HEK293 (cell line): ENCODE measurements around the gene KLHL20.
A peak's percentile ranks its signal among the peaks of the same experiment; 100 is the strongest.

ENCODE experiments used
- GFI1B ChIP-seq: fragments of 450-650 bp; formaldehyde crosslinking; IDR thresholded peaks from 2 replicates; pipeline ENCODE4 v1.5.1; 2016; ENCODE audit warnings: missing biosample characterization, missing genetic modification characterization
- PBX3 ChIP-seq: sonication (generic); formaldehyde crosslinking; IDR thresholded peaks from 2 replicates; pipeline ENCODE4 v1.8.1; 2022; ENCODE audit warnings: mild to moderate bottlenecking, moderate library complexity, missing genetic modification reagents
- SETDB1 ChIP-seq: IDR thresholded peaks from one replicate; pipeline ENCODE4 v1.6.1; 2017; ENCODE audit warnings: mild to moderate bottlenecking, low read length, moderate library complexity, mixed read lengths; ENCODE audit not compliant: insufficient read length
- SP2 ChIP-seq: fragments of 450-650 bp; formaldehyde crosslinking; IDR thresholded peaks from 2 replicates; pipeline ENCODE4 v1.5.1; 2016; ENCODE audit warnings: missing biosample characterization, missing genetic modification characterization
- ZBTB1 ChIP-seq: fragments of 450-650 bp; formaldehyde crosslinking; IDR thresholded peaks from 2 replicates; pipeline ENCODE4 v1.5.1; 2016; ENCODE audit warnings: missing biosample characterization, missing genetic modification characterization
- ZBTB21 ChIP-seq: fragments of 450-650 bp; formaldehyde crosslinking; IDR thresholded peaks from 2 replicates; pipeline ENCODE4 v1.5.1; 2017; ENCODE audit warnings: missing biosample characterization, missing genetic modification characterization
- ZBTB6 ChIP-seq: fragments of 450-650 bp; formaldehyde crosslinking; IDR thresholded peaks from 2 replicates; pipeline ENCODE4 v1.5.1; 2017; ENCODE audit warnings: missing biosample characterization, missing genetic modification characterization
- ZNF157 ChIP-seq: fragments of 450-650 bp; formaldehyde crosslinking; IDR thresholded peaks from 2 replicates; pipeline ENCODE4 v1.5.1; 2016; ENCODE audit warnings: missing biosample characterization, missing genetic modification characterization
- ZNF394 ChIP-seq: fragments of 450-650 bp; formaldehyde crosslinking; IDR thresholded peaks from 2 replicates; pipeline ENCODE4 v1.5.1; 2016; ENCODE audit warnings: missing biosample characterization, missing genetic modification characterization, mild to moderate bottlenecking, moderate library complexity, borderline replicate concordance
- ZNF423 ChIP-seq: fragments of 450-650 bp; formaldehyde crosslinking; IDR thresholded peaks from 2 replicates; pipeline ENCODE4 v1.5.1; 2016; ENCODE audit warnings: missing biosample characterization, missing genetic modification characterization
- ZNF510 ChIP-seq: fragments of 450-650 bp; formaldehyde crosslinking; IDR thresholded peaks from 2 replicates; pipeline ENCODE4 v1.5.1; 2018; ENCODE audit warnings: mild to moderate bottlenecking, missing genetic modification characterization, missing biosample characterization; ENCODE audit not compliant: insufficient replicate concordance
- ZNF624 ChIP-seq: fragments of 450-650 bp; formaldehyde crosslinking; IDR thresholded peaks from 2 replicates; pipeline ENCODE4 v1.5.1; 2017; ENCODE audit warnings: missing biosample characterization, missing genetic modification characterization
- ZNF677 ChIP-seq: fragments of 450-650 bp; IDR thresholded peaks from 2 replicates; pipeline ENCODE4 v1.5.0; 2018; ENCODE audit warnings: missing biosample characterization, mild to moderate bottlenecking, missing genetic modification characterization, moderate library complexity
- ZNF776 ChIP-seq: fragments of 450-650 bp; formaldehyde crosslinking; IDR thresholded peaks from 2 replicates; pipeline ENCODE4 v1.5.0; 2017; ENCODE audit warnings: missing biosample characterization, missing genetic modification characterization, borderline replicate concordance
- ZSCAN16 ChIP-seq: fragments of 450-650 bp; formaldehyde crosslinking; IDR thresholded peaks from 2 replicates; pipeline ENCODE4 v1.5.1; 2016; ENCODE audit warnings: missing biosample characterization, missing genetic modification characterization
- TF ChIP-seq, protein P1 (sequence below): fragments of 450-650 bp; formaldehyde crosslinking; IDR thresholded peaks from 2 replicates; pipeline ENCODE4 v1.5.1; 2016; ENCODE audit warnings: missing biosample characterization, missing genetic modification characterization
- TF ChIP-seq, protein P2 (sequence below): fragments of 450-650 bp; formaldehyde crosslinking; IDR thresholded peaks from 2 replicates; pipeline ENCODE4 v1.5.1; 2017; ENCODE audit warnings: missing biosample characterization, missing genetic modification characterization
- TF ChIP-seq, protein P3 (sequence below): fragments of 450-650 bp; formaldehyde crosslinking; IDR thresholded peaks from 2 replicates; pipeline ENCODE4 v1.5.1; 2016; ENCODE audit warnings: missing biosample characterization, missing genetic modification characterization
- TF ChIP-seq, protein P4 (sequence below): fragments of 450-650 bp; formaldehyde crosslinking; IDR thresholded peaks from 2 replicates; pipeline ENCODE4 v1.5.1; 2016; ENCODE audit warnings: missing biosample characterization, missing genetic modification characterization
- TF ChIP-seq, protein P5 (sequence below): fragments of 450-650 bp; formaldehyde crosslinking; IDR thresholded peaks from 2 replicates; pipeline ENCODE4; 2016; ENCODE audit warnings: missing biosample characterization, missing genetic modification characterization

KLHL20 gene

GRCh38 chr1:173714759-173715537 is at the start of gene KLHL20 (continued):
- TF ChIP-seq ZNF776 (no peak), ZBTB1 (tag by site-specific recombination) (no peak), ZNF157 (tag by site-specific recombination) (no peak), ZSCAN16 (tag by site-specific recombination) (peak; percentile 39; the same call in 1 of the 2 replicates), ZNF423 (no peak), ZNF510 (tag by site-specific recombination) (peak; percentile 28), ZNF394 (peak; percentile 47; the same call in 1 of the 2 replicates), ZNF677 (tag by site-specific recombination) (no peak), ZBTB6 (peak; percentile 69), PBX3 (CRISPR knock-in tag) (no peak), SETDB1 (peak; percentile 63), ZNF624 (tag by site-specific recombination) (no peak), ZBTB21 (peak; percentile 58), SP2 (tag by site-specific recombination) (peak; percentile 73), GFI1B (tag by site-specific recombination) (peak; percentile 80; the same call in 1 of the 2 replicates)
- TF ChIP-seq, protein P1, sequence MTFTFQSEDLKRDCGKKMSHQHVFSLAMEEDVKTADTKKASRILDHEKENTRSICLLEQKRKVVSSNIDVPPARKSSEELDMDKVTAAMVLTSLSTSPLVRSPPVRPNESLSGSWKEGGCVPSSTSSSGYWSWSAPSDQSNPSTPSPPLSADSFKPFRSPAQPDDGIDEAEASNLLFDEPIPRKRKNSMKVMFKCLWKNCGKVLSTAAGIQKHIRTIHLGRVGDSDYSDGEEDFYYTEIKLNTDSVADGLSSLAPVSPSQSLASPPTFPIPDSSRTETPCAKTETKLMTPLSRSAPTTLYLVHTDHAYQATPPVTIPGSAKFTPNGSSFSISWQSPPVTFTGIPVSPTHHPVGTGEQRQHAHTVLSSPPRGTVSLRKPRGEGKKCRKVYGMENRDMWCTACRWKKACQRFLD: no peak
- TF ChIP-seq, protein P2, sequence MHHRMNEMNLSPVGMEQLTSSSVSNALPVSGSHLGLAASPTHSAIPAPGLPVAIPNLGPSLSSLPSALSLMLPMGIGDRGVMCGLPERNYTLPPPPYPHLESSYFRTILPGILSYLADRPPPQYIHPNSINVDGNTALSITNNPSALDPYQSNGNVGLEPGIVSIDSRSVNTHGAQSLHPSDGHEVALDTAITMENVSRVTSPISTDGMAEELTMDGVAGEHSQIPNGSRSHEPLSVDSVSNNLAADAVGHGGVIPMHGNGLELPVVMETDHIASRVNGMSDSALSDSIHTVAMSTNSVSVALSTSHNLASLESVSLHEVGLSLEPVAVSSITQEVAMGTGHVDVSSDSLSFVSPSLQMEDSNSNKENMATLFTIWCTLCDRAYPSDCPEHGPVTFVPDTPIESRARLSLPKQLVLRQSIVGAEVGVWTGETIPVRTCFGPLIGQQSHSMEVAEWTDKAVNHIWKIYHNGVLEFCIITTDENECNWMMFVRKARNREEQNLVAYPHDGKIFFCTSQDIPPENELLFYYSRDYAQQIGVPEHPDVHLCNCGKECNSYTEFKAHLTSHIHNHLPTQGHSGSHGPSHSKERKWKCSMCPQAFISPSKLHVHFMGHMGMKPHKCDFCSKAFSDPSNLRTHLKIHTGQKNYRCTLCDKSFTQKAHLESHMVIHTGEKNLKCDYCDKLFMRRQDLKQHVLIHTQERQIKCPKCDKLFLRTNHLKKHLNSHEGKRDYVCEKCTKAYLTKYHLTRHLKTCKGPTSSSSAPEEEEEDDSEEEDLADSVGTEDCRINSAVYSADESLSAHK (tag by site-specific recombination): no peak
- TF ChIP-seq, protein P3, sequence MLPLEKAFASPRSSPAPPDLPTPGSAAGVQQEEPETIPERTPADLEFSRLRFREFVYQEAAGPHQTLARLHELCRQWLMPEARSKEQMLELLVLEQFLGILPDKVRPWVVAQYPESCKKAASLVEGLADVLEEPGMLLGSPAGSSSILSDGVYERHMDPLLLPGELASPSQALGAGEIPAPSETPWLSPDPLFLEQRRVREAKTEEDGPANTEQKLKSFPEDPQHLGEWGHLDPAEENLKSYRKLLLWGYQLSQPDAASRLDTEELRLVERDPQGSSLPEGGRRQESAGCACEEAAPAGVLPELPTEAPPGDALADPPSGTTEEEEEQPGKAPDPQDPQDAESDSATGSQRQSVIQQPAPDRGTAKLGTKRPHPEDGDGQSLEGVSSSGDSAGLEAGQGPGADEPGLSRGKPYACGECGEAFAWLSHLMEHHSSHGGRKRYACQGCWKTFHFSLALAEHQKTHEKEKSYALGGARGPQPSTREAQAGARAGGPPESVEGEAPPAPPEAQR (tag by site-specific recombination): no peak
- TF ChIP-seq, protein P4, sequence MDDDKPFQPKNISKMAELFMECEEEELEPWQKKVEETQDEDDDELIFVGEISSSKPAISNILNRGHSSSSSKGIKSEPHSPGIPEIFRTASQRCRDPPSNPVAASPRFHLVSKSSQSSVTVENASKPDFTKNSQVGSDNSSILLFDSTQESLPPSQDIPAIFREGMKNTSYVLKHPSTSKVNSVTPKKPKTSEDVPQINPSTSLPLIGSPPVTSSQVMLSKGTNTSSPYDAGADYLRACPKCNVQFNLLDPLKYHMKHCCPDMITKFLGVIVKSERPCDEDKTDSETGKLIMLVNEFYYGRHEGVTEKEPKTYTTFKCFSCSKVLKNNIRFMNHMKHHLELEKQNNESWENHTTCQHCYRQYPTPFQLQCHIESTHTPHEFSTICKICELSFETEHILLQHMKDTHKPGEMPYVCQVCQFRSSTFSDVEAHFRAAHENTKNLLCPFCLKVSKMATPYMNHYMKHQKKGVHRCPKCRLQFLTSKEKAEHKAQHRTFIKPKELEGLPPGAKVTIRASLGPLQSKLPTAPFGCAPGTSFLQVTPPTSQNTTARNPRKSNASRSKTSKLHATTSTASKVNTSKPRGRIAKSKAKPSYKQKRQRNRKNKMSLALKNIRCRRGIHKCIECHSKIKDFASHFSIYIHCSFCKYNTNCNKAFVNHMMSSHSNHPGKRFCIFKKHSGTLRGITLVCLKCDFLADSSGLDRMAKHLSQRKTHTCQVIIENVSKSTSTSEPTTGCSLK (tag by site-specific recombination): no peak
- TF ChIP-seq, protein P5, sequence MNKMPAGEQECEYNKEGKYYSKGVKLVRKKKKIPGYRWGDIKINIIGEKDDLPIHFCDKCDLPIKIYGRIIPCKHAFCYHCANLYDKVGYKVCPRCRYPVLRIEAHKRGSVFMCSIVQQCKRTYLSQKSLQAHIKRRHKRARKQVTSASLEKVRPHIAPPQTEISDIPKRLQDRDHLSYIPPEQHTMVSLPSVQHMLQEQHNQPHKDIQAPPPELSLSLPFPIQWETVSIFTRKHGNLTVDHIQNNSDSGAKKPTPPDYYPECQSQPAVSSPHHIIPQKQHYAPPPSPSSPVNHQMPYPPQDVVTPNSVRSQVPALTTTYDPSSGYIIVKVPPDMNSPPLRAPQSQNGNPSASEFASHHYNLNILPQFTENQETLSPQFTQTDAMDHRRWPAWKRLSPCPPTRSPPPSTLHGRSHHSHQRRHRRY: no peak
